K562 (cell line): ENCODE data around the gene YY1AP1. TPM values are rescaled to one million over a fixed set of nuclear protein-coding genes. Genes with fewer than 3 reads are reported as not detected.

ENCODE experiments used
- ATAC-seq: fragments of 200-7000 bp; cut with Tn5 transposase; 3 replicates; pipeline ENCODE4 v1.9.1; 2020; ENCODE audit warnings: moderate library complexity
- BruUV-seq: library from RNA; stranded (reverse); fragments of 400-500 nt; replicated peaks from 2 replicates; lab custom pipeline; 2021; lab: Mats Ljungman, UMichigan
- CTCF ChIA-PET: fragments of 300-600 bp; formaldehyde crosslinking; extraction: SDS; loops from one replicate; lab custom pipeline; 2021; ENCODE audit warnings: low intra/inter-chr PET ratio; lab: Yijun Ruan, JAX
- POLR2A ChIA-PET: fragments of 300-600, 350-650 bp; sonication (Branson Sonifier 250); formaldehyde crosslinking; extraction: SDS; loops from one replicate; lab custom pipeline; 2021; ENCODE audit warnings: antibody characterized with exemption, inconsistent platforms; lab: Yijun Ruan, JAX
- DNase-seq, 4 experiments: peaks; one replicate each; pipeline versions ENCODE4 v3.0.0 to v3.0.0-alpha.2; 2011 to 2018; ENCODE audit warnings: low spot score in 3 of 4, mixed read lengths in 3 of 4; ENCODE audit errors: extremely low read depth in 1 of 4
- FAIRE-seq: peaks from 2 replicates; lab custom pipeline; 2011; peaks lifted over from hg19 to GRCh38; lab: Jason Lieb, UNC
- H2AFZ ChIP-seq: 2 replicates; pipeline ENCODE4 v1.6.0; 2011; ENCODE audit warnings: low read depth, low read length, control low read depth, inconsistent platforms
- H3K27ac ChIP-seq: fragments of 200-600 bp; 3 replicates; pipeline ENCODE4 v1.8.0; 2011; ENCODE audit warnings: low read depth, mild to moderate bottlenecking, control low read depth, inconsistent platforms, low read length, moderate library complexity, mixed read lengths; ENCODE audit errors: extremely low read depth
- H3K27me3 ChIP-seq, 2 experiments: fragments of 300-600 bp in 1 of 2; 2 replicates in 1 of 2; 3 replicates in 1 of 2; pipeline versions ENCODE4 v1.6.0 to v1.8.0; 2011; ENCODE audit warnings: inconsistent platforms in 2 of 2, low read length in 2 of 2, mild to moderate bottlenecking in 1 of 2, mixed read lengths in 1 of 2, moderate library complexity in 1 of 2; ENCODE audit not compliant: control insufficient read depth in 2 of 2, insufficient read depth in 2 of 2
- H3K36me3 ChIP-seq: fragments of 300-600 bp; 3 replicates; pipeline ENCODE4 v1.8.0; 2011; ENCODE audit warnings: mild to moderate bottlenecking, low read length, inconsistent platforms; ENCODE audit not compliant: control insufficient read depth, insufficient read depth
- H3K4me1 ChIP-seq, 2 experiments: fragments of 200-600 bp in 1 of 2; replicated peaks in 1 of 2; 2 replicates in 1 of 2; 3 replicates in 1 of 2; pipeline versions ENCODE4 v1.5.1 to v1.8.0; 2011; ENCODE audit warnings: inconsistent platforms in 2 of 2, low read length in 2 of 2, mild to moderate bottlenecking in 1 of 2, mixed read lengths in 1 of 2, moderate library complexity in 1 of 2; ENCODE audit not compliant: control insufficient read depth in 2 of 2, insufficient read depth in 2 of 2
- H3K4me2 ChIP-seq: 2 replicates; pipeline ENCODE4 v1.6.1; 2011; ENCODE audit warnings: low read length, control low read depth, inconsistent platforms, mixed read lengths; ENCODE audit not compliant: insufficient read depth
- H3K4me3 ChIP-seq: fragments of 200-600 bp; sonication (generic), shearing (Covaris generic); 2 replicates; pipeline ENCODE4 v1.5.1; 2016; ENCODE audit warnings: control low read depth, inconsistent platforms
- H3K79me2 ChIP-seq: fragments of 200-600 bp; 3 replicates; pipeline ENCODE4 v1.8.0; 2011; ENCODE audit warnings: low read length, inconsistent platforms; ENCODE audit not compliant: control insufficient read depth, insufficient read depth
- H3K9ac ChIP-seq, 2 experiments: 2 replicates each; pipeline versions ENCODE4 v1.6.0 to v1.6.1; 2011; ENCODE audit warnings: low read depth in 2 of 2, low read length in 2 of 2, control low read depth in 1 of 2, inconsistent platforms in 1 of 2, mild to moderate bottlenecking in 1 of 2, mixed read lengths in 1 of 2; ENCODE audit not compliant: insufficient read depth in 1 of 2
- H3K9me1 ChIP-seq: one replicate; pipeline ENCODE4 v1.6.0; 2011; ENCODE audit warnings: inconsistent platforms, mild to moderate bottlenecking, low read length, moderate library complexity; ENCODE audit not compliant: control insufficient read depth, insufficient read depth
- H3K9me3 ChIP-seq: replicated peaks from 2 replicates; pipeline ENCODE4 v1.5.1; 2011; ENCODE audit warnings: low read depth, low read length, inconsistent platforms; ENCODE audit not compliant: control insufficient read depth, insufficient read depth
- H4K20me1 ChIP-seq: replicated peaks from 2 replicates; pipeline ENCODE4 v1.6.1; 2011; ENCODE audit warnings: low read length, inconsistent platforms, mixed read lengths; ENCODE audit not compliant: control insufficient read depth, insufficient read depth
- ARID1B ChIP-seq: fragments of 450-650 bp; IDR thresholded peaks from 2 replicates; pipeline ENCODE4 v1.6.1; 2016; ENCODE audit warnings: antibody characterized with exemption, mild to moderate bottlenecking, inconsistent platforms
- CEBPB ChIP-seq: fragments of 450-650 bp; IDR thresholded peaks from 2 replicates; pipeline ENCODE4 v1.6.1; 2016; ENCODE audit warnings: missing genetic modification characterization, missing compliant biosample characterization
- KLF13 ChIP-seq: fragments of 450-650 bp; IDR thresholded peaks from 2 replicates; pipeline ENCODE4 v1.6.1; 2016; ENCODE audit warnings: missing genetic modification characterization, low read depth, mild to moderate bottlenecking, missing compliant biosample characterization, moderate library complexity, borderline replicate concordance
- KLF16 ChIP-seq: IDR thresholded peaks from 2 replicates; pipeline ENCODE4 v1.6.1; 2016; ENCODE audit warnings: antibody characterized with exemption
- MEIS2 ChIP-seq: fragments of 450-650 bp; IDR thresholded peaks from 2 replicates; pipeline ENCODE4 v1.6.1; 2014; ENCODE audit warnings: mild to moderate bottlenecking; ENCODE audit not compliant: partially characterized antibody
- NFATC3 ChIP-seq: fragments of 450-650 bp; IDR thresholded peaks from 2 replicates; pipeline ENCODE4 v1.6.1; 2017; ENCODE audit warnings: mild to moderate bottlenecking
- RCOR1 ChIP-seq, 2 experiments: IDR thresholded peaks; 2 replicates each; pipeline ENCODE4 v1.6.1; 2012; ENCODE audit warnings: low read depth in 2 of 2, low read length in 2 of 2, borderline replicate concordance in 1 of 2, improper control_type of control experiment in 1 of 2
- SOX6 ChIP-seq: fragments of 450-650 bp; IDR thresholded peaks from 2 replicates; pipeline ENCODE4 v1.6.1; 2014; ENCODE audit warnings: mild to moderate bottlenecking
- ZNF436 ChIP-seq: fragments of 250-450, 450-650 bp; sonication (Bioruptor Pico); formaldehyde crosslinking; IDR thresholded peaks from 2 replicates; pipeline ENCODE4 v1.7.0; 2020; ENCODE audit warnings: mild to moderate bottlenecking
- ZNF589 ChIP-seq: fragments of 200-800 bp; sonication (Bioruptor generic); IDR thresholded peaks from 2 replicates; pipeline ENCODE4 v1.6.1; 2016; ENCODE audit warnings: low read depth, missing genetic modification characterization, missing compliant biosample characterization
- WGBS: fragments of 100-300 bp; shearing (Covaris generic); methylation state at CpG from one replicate; pipeline ENCODE4 v1.1.6; 2016; ENCODE audit warnings: low coverage, mixed read lengths; ENCODE audit not compliant: insufficient coverage; ENCODE audit errors: missing lambda C conversion rate; 5-methylcytosine and 5-hydroxymethylcytosine counted together
- in situ Hi-C: fragments of 300-500 bp; cut with MboI; formaldehyde crosslinking; loops from 4 replicates; pipeline ENCODE4 v1.15.0; 2018; ENCODE audit warnings: inconsistent platforms, mixed read lengths
- intact Hi-C: fragments of 100-400 bp; cut with micrococcal nuclease; formaldehyde crosslinking; loops from 2 replicates; pipeline ENCODE4 v1.14.2; 2022
- polyA plus RNA-seq, 8 experiments: library from polyadenylated mRNA; depleted of rRNA in 4 of 8; stranded (reverse) in 5 of 8; unstranded in 3 of 8; fragments of >200 nt; fragmentation: Nextera tagmentation in 2 of 8; fragmentation: Illumina TruSeq in 1 of 8; extraction: Ambion mirVana in 2 of 8; extraction: Trizol in 1 of 8; gene quantifications; 2 replicates each; pipeline versions ENCODE4 v1.2.1 to v1.2.3, GENCODE V29; 2011 to 2014; ENCODE audit warnings: inconsistent platforms in 1 of 8, missing spikeins in 1 of 8
- total RNA-seq, 7 experiments: library from RNA; depleted of rRNA in 6 of 7; stranded (reverse); fragments of >200 nt in 6 of 7; fragmentation: Illumina TruSeq in 2 of 7; extraction: Trizol in 2 of 7; gene quantifications; 2 replicates each; pipeline versions ENCODE4 v1.2.1 to v1.2.3, GENCODE V29; 2011 to 2021; ENCODE audit warnings: low replicate concordance in 1 of 7
- TF ChIP-seq, protein P1 (sequence below), 3 experiments: IDR thresholded peaks in 2 of 3; conservative IDR thresholded peaks in 1 of 3; 2 replicates each; pipeline ENCODE4 v1.5.1; 2011 to 2012; ENCODE audit warnings: low read length in 3 of 3, mild to moderate bottlenecking in 3 of 3, control low read depth in 2 of 3, improper control_type of control experiment in 1 of 3, inconsistent platforms in 1 of 3, low read depth in 1 of 3, mixed read lengths in 1 of 3, moderate library complexity in 1 of 3; ENCODE audit not compliant: insufficient read depth in 2 of 3

Gene YY1AP1
- total and polyA plus RNA-seq, 9 of the 15 experiments (the other 6 are each of a cell fraction or from before 2014, with no cell fraction given), result 18.4 to 90.7 (median 42.9) TPM

DNA sequence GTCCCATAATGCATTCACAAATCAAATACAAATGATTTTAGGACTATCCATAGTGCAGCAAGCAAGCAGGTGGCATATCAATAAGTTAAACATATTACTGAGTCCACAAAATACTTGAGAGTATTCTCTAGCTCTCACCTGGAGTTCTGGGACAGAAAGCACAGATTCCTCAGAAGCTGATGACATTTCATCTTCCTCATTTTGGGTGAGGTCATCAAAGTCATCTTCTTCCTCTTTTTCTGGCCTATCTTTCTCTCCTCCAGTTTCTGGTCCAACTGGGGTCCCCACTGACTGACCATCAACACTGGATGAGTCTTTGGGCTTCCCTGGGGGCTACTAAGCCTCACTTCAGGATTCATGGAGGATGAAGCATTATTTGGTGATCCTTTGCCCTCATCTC is 38.9 kb downstream of the YY1AP1 start (continued):
- TF ChIP-seq RCOR1 (IDR thresholded peaks at IDR 0.05; ENCODE audit: borderline replicate concordance in 1 of 2, low read depth in 2 of 2, low read length in 2 of 2), result peak in 1 of 2 experiments; percentile 44; a peak in 1 of 4 replicates

DNA sequence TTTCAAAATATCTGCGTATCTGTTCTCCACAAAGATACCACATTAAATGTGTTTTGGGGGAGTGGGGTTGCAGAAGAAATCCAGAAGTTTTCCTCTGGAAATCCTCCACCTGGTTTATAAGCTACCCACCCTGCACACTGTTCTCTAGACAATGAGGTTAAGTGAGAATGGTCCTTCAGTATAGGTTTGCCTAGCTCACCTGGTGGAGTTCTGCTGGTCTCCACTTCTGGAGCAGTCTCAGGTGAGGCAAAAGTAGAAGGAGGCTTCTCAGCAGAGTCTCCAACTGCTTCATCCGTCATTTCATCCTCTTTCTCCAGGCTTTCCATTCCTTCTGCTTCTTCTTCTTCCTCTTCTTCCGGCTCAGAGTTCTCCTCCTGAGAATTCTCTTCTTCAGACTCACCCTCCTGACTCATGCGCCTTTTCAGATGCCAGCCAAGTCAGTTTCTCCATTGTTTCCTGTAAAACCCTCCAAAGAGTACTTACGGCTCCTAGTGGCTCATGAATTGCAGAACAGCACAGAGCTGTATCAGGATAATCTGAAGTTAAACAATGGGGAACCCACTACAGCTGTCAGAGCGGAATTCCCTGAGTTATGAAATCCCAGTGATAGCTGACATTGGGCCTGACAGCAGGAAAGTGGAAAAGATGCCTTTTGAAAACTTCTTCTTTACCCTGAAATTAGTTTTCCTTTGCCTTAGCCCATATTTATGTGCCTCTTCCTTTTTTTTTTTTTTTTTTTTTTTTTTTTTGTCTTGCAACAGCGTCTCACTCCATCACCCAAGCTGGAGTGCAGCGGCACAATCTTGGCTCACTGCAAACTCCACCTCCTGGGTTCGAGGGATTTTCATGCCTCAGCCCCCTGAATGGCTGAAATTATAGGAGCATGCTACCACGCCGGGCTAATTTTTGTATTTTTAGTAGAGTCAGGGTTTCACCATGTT is 40.1 kb downstream of the YY1AP1 start:
- WGBS, result 28% methylated on average over 7 of the region's 11 CpGs
- no peak overlapping the region for H3K4me3 ChIP-seq
- FAIRE-seq, result peak; percentile 64
- H3K27me3 ChIP-seq, result 0 out of 5 replicates have a peak, but pooled peaks cover 0 to 2% of the 10 kb centered on the region in 2 experiments
- H3K4me1 ChIP-seq, result no peaks in the 10 kb centered on the region; a peak in 2 of 5 replicates
- intact Hi-C loops, result loop anchor here (5.0 kb wide), 2 partner anchors 41 to 79 kb away; no protein-coding TSS in a partner anchor
- ChIA-PET POLR2A (interaction anchor here (0.8 kb wide), 2 partner anchors 10 to 57 kb away, joined by 3 to 5 read pairs; no protein-coding TSS in a partner anchor), CTCF (interaction anchor here (0.6 kb wide), 1 partner anchor 351 kb away, joined by 4 read pairs; no protein-coding TSS in a partner anchor)
- H3K4me2 ChIP-seq, result no peak overlapping the region; the same call in 1 of the 2 replicates
- ATAC-seq, result peak; percentile 86
- no peaks in the 10 kb centered on the region for H3K36me3 ChIP-seq
- H3K9me1 ChIP-seq, result no peaks in the 10 kb centered on the region
- H4K20me1 ChIP-seq, result no peaks in the 10 kb centered on the region
- in situ Hi-C loops, result no loop called here
- H3K9ac ChIP-seq, result no peak overlapping the region
- H3K27ac ChIP-seq, result no peak overlapping the region
- no TSS peak for BruUV-seq
- peak in 1 of 4 experiments; percentile 52 for DNase-seq
- peak overlapping the region; percentile 61 for H2AFZ ChIP-seq
- H3K79me2 ChIP-seq, result no peaks in the 10 kb centered on the region
- no peaks in the 10 kb centered on the region for H3K9me3 ChIP-seq
- TF ChIP-seq ZNF589 (CRISPR knock-in tag), result no peak
- no peak for TF ChIP-seq KLF13 (tag)
- no peak for TF ChIP-seq NFATC3
- TF ChIP-seq, protein P1, sequence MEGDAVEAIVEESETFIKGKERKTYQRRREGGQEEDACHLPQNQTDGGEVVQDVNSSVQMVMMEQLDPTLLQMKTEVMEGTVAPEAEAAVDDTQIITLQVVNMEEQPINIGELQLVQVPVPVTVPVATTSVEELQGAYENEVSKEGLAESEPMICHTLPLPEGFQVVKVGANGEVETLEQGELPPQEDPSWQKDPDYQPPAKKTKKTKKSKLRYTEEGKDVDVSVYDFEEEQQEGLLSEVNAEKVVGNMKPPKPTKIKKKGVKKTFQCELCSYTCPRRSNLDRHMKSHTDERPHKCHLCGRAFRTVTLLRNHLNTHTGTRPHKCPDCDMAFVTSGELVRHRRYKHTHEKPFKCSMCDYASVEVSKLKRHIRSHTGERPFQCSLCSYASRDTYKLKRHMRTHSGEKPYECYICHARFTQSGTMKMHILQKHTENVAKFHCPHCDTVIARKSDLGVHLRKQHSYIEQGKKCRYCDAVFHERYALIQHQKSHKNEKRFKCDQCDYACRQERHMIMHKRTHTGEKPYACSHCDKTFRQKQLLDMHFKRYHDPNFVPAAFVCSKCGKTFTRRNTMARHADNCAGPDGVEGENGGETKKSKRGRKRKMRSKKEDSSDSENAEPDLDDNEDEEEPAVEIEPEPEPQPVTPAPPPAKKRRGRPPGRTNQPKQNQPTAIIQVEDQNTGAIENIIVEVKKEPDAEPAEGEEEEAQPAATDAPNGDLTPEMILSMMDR (IDR thresholded peaks at IDR 0.05 in 2 of 3, conservative IDR thresholded peaks at IDR 0.05 in 1 of 3; ENCODE audit: insufficient read depth in 2 of 3, low read depth in 1 of 3, low read length in 3 of 3), result peak; percentile 41 to 60 (median 43); a peak in 3 of 6 replicates
- TF ChIP-seq ZNF436 (CRISPR knock-in tag), result no peak
- TF ChIP-seq KLF16, result no peak
- TF ChIP-seq ARID1B, result peak; percentile 10; the same call in 1 of the 2 replicates
- peak; percentile 27 for TF ChIP-seq MEIS2
- peak; percentile 72 for TF ChIP-seq SOX6
- TF ChIP-seq CEBPB (tag), result peak; percentile 58
